ENCODE results near the gene TREML4. TPM values are rescaled to one million over a fixed set of nuclear protein-coding genes. Genes with fewer than 3 reads are reported as not detected.

TREML4 gene
- polyA plus RNA-seq, 2 of the 4 experiments (the other 2 are of a cell fraction) = not detected

GRCh38 chr6:41268478-41268877 lies 40.3 kb downstream of the TREML4 start (continued):
- TF ChIP-seq KDM5A (IDR thresholded peaks at IDR 0.05) (no peak), NR3C1 (IDR thresholded peaks at IDR 0.05) (no peak), CBX8 (IDR thresholded peaks at IDR 0.05) (no peak), RNF2 (IDR thresholded peaks at IDR 0.05; ENCODE audit: borderline replicate concordance, low read depth) (no peak), RARB (CRISPR knock-in tag; IDR thresholded peaks at IDR 0.05) (no peak), TFCP2L1 (CRISPR knock-in tag; IDR thresholded peaks at IDR 0.05) (no peak), MYC (IDR thresholded peaks at IDR 0.05; ENCODE audit: borderline replicate concordance, low read length) (no peak)
- TF ChIP-seq, protein P1, sequence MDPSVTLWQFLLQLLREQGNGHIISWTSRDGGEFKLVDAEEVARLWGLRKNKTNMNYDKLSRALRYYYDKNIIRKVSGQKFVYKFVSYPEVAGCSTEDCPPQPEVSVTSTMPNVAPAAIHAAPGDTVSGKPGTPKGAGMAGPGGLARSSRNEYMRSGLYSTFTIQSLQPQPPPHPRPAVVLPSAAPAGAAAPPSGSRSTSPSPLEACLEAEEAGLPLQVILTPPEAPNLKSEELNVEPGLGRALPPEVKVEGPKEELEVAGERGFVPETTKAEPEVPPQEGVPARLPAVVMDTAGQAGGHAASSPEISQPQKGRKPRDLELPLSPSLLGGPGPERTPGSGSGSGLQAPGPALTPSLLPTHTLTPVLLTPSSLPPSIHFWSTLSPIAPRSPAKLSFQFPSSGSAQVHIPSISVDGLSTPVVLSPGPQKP (IDR thresholded peaks at IDR 0.05; ENCODE audit: low read depth, low read length) = no peak

- FAIRE-seq (no peak), DNase-seq (ENCODE audit: low read depth in 1 of 2, low spot score in 1 of 2) (no peak), ATAC-seq (no peak)
- CTCF ChIA-PET = no interaction called here
- no peak overlapping the region for H3K4me3 ChIP-seq
- 33% methylated on average over 2 of the region's 2 CpGs for WGBS (ENCODE audit: missing lambda C conversion rate)
- H3K4me1 ChIP-seq = no peaks in the 10 kb centered on the region
- POLR2A ChIA-PET = no interaction called here
- no peak overlapping the region for H3K27ac ChIP-seq
- H3K9me3 ChIP-seq = no peaks in the 10 kb centered on the region
- TF ChIP-seq HMGXB4 (CRISPR knock-in tag; IDR thresholded peaks at IDR 0.05; ENCODE audit: borderline replicate concordance) = no peak
- no peak for TF ChIP-seq ZC3H11A (IDR thresholded peaks at IDR 0.05)
- no peak for TF ChIP-seq HOXB5 (CRISPR knock-in tag; IDR thresholded peaks at IDR 0.05)
- TF ChIP-seq KDM1A (IDR thresholded peaks at IDR 0.05; ENCODE audit: low read depth) = no peak
- no peak for TF ChIP-seq ZSCAN20 (CRISPR knock-in tag; IDR thresholded peaks at IDR 0.05)
- no peak for TF ChIP-seq RFX5 (IDR thresholded peaks at IDR 0.05)
- TF ChIP-seq CHD4 (IDR thresholded peaks at IDR 0.05; ENCODE audit: borderline replicate concordance) = no peak
- no peak for TF ChIP-seq ZNF302 (CRISPR knock-in tag; IDR thresholded peaks at IDR 0.05)
- TF ChIP-seq, protein P2, sequence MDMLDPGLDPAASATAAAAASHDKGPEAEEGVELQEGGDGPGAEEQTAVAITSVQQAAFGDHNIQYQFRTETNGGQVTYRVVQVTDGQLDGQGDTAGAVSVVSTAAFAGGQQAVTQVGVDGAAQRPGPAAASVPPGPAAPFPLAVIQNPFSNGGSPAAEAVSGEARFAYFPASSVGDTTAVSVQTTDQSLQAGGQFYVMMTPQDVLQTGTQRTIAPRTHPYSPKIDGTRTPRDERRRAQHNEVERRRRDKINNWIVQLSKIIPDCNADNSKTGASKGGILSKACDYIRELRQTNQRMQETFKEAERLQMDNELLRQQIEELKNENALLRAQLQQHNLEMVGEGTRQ (IDR thresholded peaks at IDR 0.05) = no peak
- no peak for TF ChIP-seq ESRRA (IDR thresholded peaks at IDR 0.05; ENCODE audit: borderline replicate concordance, low read length)
- TF ChIP-seq NPAS2 (CRISPR knock-in tag; IDR thresholded peaks at IDR 0.05; ENCODE audit: borderline replicate concordance) = no peak
- TF ChIP-seq, protein P3, sequence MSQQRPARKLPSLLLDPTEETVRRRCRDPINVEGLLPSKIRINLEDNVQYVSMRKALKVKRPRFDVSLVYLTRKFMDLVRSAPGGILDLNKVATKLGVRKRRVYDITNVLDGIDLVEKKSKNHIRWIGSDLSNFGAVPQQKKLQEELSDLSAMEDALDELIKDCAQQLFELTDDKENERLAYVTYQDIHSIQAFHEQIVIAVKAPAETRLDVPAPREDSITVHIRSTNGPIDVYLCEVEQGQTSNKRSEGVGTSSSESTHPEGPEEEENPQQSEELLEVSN (IDR thresholded peaks at IDR 0.05; ENCODE audit: borderline replicate concordance, low read depth) = no peak
- no peak for TF ChIP-seq GATA3 (IDR thresholded peaks at IDR 0.05; ENCODE audit: borderline replicate concordance)
- no peak overlapping the region for H3K4me2 ChIP-seq
Measured at GRCh38 chr6:41269166-41269565, 41.0 kb downstream of the TREML4 start.

DNA sequence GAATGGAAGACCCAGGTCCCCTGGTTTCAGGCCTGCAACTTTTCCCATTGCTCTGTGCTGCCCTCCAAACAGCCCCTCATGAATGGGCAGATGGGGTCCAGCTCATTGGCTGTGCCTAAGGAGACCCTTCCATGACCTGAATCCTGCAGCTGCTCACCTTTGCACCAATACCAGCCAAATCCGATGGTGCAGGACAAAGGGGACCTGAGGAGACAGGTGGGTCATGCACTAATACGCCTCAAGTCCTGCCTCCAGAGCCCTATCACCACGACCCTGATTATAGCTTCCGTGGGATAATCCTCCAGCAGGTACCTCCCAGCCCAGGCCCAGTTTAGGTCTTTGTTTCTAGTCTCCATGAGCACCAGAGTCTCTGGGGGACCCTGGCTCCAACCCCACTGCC lies 41.6 kb downstream of the TREML4 start:
- TF ChIP-seq BHLHE40 (IDR thresholded peaks at IDR 0.05; ENCODE audit: low read depth, low read length) (no peak), FOSL2 (IDR thresholded peaks at IDR 0.05) (no peak), FOSL2 (CRISPR knock-in tag; IDR thresholded peaks at IDR 0.05) (no peak), RNF2 (IDR thresholded peaks at IDR 0.05; ENCODE audit: borderline replicate concordance, low read depth) (no peak), JUN (IDR thresholded peaks at IDR 0.05) (no peak), TFCP2L1 (CRISPR knock-in tag; IDR thresholded peaks at IDR 0.05) (no peak), RARB (CRISPR knock-in tag; IDR thresholded peaks at IDR 0.05) (no peak), JUNB (IDR thresholded peaks at IDR 0.05) (no peak), SMC3 (IDR thresholded peaks at IDR 0.05) (no peak), HMGXB4 (CRISPR knock-in tag; IDR thresholded peaks at IDR 0.05; ENCODE audit: borderline replicate concordance) (no peak), SREBF2 (IDR thresholded peaks at IDR 0.05) (no peak), KDM5A (IDR thresholded peaks at IDR 0.05) (no peak), HOXB5 (CRISPR knock-in tag; IDR thresholded peaks at IDR 0.05) (no peak), NFE2L2 (conservative IDR thresholded peaks at IDR 0.05; ENCODE audit: low read length) (no peak), NR3C1 (IDR thresholded peaks at IDR 0.05) (no peak)
- TF ChIP-seq, protein P2 (IDR thresholded peaks at IDR 0.05) = no peak
- H3K9me3 ChIP-seq = no peaks in the 10 kb centered on the region
- POLR2A ChIA-PET = no interaction called here
- 16% methylated on average over 4 of the region's 4 CpGs for WGBS (ENCODE audit: missing lambda C conversion rate)
- CTCF ChIA-PET = no interaction called here
- H3K4me2 ChIP-seq = no peak overlapping the region
- no peak for ATAC-seq
- no peak overlapping the region for H3K4me3 ChIP-seq
- H3K27ac ChIP-seq = no peak overlapping the region
- FAIRE-seq = no peak
- no peaks in the 10 kb centered on the region for H3K4me1 ChIP-seq
- no peak for DNase-seq (ENCODE audit: low read depth in 1 of 2, low spot score in 1 of 2)
